HEK293T (cell line): ENCODE data around the gene TMEM190.

Experiments
- CTCF ChIA-PET: fragments of 350-600 bp; formaldehyde crosslinking; extraction: SDS; loops from one replicate; lab custom pipeline; 2021; ENCODE audit warnings: antibody characterized with exemption, inconsistent platforms; lab: Yijun Ruan, JAX
- POLR2A ChIA-PET: fragments of 350-600 bp; formaldehyde crosslinking; extraction: SDS; loops from one replicate; lab custom pipeline; 2020; ENCODE audit warnings: antibody characterized with exemption, inconsistent platforms; lab: Yijun Ruan, JAX
- DNase-seq: peaks from one replicate; pipeline ENCODE4 v3.0.0; 2012; ENCODE audit warnings: mixed read lengths; ENCODE audit errors: extremely low spot score
- ARNT ChIP-seq: fragments of 450-650 bp; IDR thresholded peaks from 2 replicates; pipeline ENCODE4 v1.6.1; 2017; ENCODE audit warnings: mild to moderate bottlenecking
- BHLHE40 ChIP-seq: fragments of 450-650 bp; IDR thresholded peaks from 2 replicates; pipeline ENCODE4 v1.6.1; 2016; ENCODE audit warnings: mild to moderate bottlenecking, moderate library complexity, borderline replicate concordance
- CTBP1 ChIP-seq: fragments of 450-650 bp; IDR thresholded peaks from 2 replicates; pipeline ENCODE4 v1.6.1; 2016; ENCODE audit warnings: borderline replicate concordance
- ELF4 ChIP-seq: fragments of 450-650 bp; IDR thresholded peaks from 2 replicates; pipeline ENCODE4 v1.6.1; 2017; ENCODE audit warnings: antibody characterized with exemption
- FOXA1 ChIP-seq: fragments of 450-650 bp; IDR thresholded peaks from 2 replicates; pipeline ENCODE4 v1.6.1; 2016; ENCODE audit warnings: mild to moderate bottlenecking
- FOXK2 ChIP-seq: fragments of 450-650 bp; IDR thresholded peaks from 2 replicates; pipeline ENCODE4 v1.6.1; 2016; ENCODE audit warnings: mild to moderate bottlenecking
- FOXM1 ChIP-seq: fragments of 450-650 bp; IDR thresholded peaks from 2 replicates; pipeline ENCODE4 v1.6.1; 2017; ENCODE audit warnings: mild to moderate bottlenecking, borderline replicate concordance
- HDGF ChIP-seq: fragments of 450-650 bp; IDR thresholded peaks from 2 replicates; pipeline ENCODE4 v1.6.1; 2017; ENCODE audit warnings: antibody characterized with exemption, borderline replicate concordance
- L3MBTL2 ChIP-seq: fragments of 450-650 bp; conservative IDR thresholded peaks from 2 replicates; pipeline ENCODE4 v1.6.1; 2016; ENCODE audit warnings: mild to moderate bottlenecking
- LEF1 ChIP-seq: fragments of 450-650 bp; IDR thresholded peaks from 2 replicates; pipeline ENCODE4 v1.6.1; 2017; ENCODE audit warnings: mild to moderate bottlenecking, borderline replicate concordance
- NFRKB ChIP-seq: fragments of 450-650 bp; IDR thresholded peaks from 2 replicates; pipeline ENCODE4 v1.6.1; 2016; ENCODE audit warnings: mild to moderate bottlenecking, moderate library complexity
- PKNOX1 ChIP-seq: fragments of 450-650 bp; IDR thresholded peaks from 2 replicates; pipeline ENCODE4 v1.6.1; 2016
- SP1 ChIP-seq: fragments of 450-650 bp; IDR thresholded peaks from 2 replicates; pipeline ENCODE4 v1.6.1; 2017
- SUZ12 ChIP-seq: fragments of 450-650 bp; IDR thresholded peaks from 2 replicates; pipeline ENCODE4 v1.6.1; 2016; ENCODE audit warnings: mild to moderate bottlenecking
- TARDBP ChIP-seq: fragments of 450-650 bp; IDR thresholded peaks from 2 replicates; pipeline ENCODE4 v1.6.1; 2016
- ZNF384 ChIP-seq: fragments of 450-650 bp; IDR thresholded peaks from 2 replicates; pipeline ENCODE4 v1.6.1; 2016

The TMEM190 gene

GRCh38 chr19:55382522-55383054, 6.0 kb downstream of the TMEM190 start:
- ChIA-PET CTCF (no interaction called here), POLR2A (interaction anchor here (0.7 to 2.7 kb wide), 2 partner anchors 25 to 43 kb away, joined by 3 to 13 read pairs; partner anchors contain the start of gene KMT5C)
- DNase-seq, result no peak
- TF ChIP-seq ELF4 (no peak), FOXM1 (no peak), TARDBP (no peak), CTBP1 (no peak), ZNF384 (no peak), BHLHE40 (no peak), SUZ12 (no peak), HDGF (no peak)

GRCh38 chr19:55383279-55384130, 6.9 kb downstream of the TMEM190 start:
- DNase-seq, result no peak
- ChIA-PET CTCF (no interaction called here), POLR2A (interaction anchor here (1.0 to 2.7 kb wide), 2 partner anchors 35 to 44 kb away, joined by 5 to 13 read pairs; partner anchors contain the start of gene KMT5C)
- TF ChIP-seq NFRKB (no peak), FOXA1 (no peak), L3MBTL2 (no peak), CTBP1 (no peak), LEF1 (no peak), TARDBP (no peak), FOXM1 (no peak), FOXK2 (no peak), PKNOX1 (no peak), SUZ12 (no peak), HDGF (no peak), ARNT (no peak), ELF4 (no peak), BHLHE40 (no peak), SP1 (no peak), ZNF384 (no peak)

DNA sequence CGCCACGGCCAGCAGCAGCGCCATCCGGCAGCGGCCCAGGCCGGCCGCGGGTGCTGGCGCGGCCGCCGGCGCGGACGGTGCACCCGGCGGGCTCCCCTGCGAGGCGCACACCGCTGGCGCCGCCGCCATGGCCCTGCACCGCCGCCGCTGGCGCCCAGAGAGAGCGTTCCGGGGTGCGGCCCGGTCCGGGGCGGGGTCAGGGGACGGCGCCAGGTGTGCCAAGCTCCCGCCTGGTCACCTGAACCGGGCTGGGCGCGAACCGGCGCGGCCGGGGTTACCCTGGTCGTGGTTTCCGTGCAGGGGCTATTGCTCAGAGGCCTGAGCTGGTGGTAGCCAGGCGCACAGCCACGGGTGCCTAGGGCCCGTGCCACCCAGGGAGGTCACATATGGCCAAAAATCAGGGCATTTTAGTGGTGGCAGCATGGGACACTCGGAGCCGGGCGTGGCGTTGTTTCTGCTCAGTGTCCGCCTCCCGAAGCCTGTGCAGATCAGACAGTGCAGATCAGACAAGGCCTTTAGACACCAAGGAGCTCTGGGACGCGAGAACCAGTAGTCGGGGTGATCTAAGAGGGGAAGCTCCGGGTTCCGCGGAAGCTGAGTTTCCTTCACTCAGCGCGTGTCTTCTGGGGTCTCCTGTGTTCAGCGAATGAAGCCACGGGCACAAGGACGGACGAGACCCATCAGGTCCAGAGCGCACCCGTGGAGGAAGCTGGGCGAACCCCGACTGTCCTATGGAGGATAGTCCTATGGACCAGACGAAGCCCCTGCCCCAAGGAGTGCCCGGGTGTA, 7.7 kb downstream of the TMEM190 start, which contains the start of gene TMEM238:
Gene TMEM238 (minus strand): TSS at position 162 of the 789 bp plus-strand sequence. CDS start 33 bp downstream, at position 129.
- DNase-seq, result no peak
- POLR2A ChIA-PET, result interaction anchor here (0.5 to 2.7 kb wide), 6 partner anchors 9 to 338 kb away, joined by 3 to 13 read pairs (median 4); partner anchors contain the start of gene KMT5C
- no peak for TF ChIP-seq FOXK2
- TF ChIP-seq L3MBTL2, result no peak
- TF ChIP-seq FOXA1, result no peak
- CTCF ChIA-PET, result no interaction called here

DNA sequence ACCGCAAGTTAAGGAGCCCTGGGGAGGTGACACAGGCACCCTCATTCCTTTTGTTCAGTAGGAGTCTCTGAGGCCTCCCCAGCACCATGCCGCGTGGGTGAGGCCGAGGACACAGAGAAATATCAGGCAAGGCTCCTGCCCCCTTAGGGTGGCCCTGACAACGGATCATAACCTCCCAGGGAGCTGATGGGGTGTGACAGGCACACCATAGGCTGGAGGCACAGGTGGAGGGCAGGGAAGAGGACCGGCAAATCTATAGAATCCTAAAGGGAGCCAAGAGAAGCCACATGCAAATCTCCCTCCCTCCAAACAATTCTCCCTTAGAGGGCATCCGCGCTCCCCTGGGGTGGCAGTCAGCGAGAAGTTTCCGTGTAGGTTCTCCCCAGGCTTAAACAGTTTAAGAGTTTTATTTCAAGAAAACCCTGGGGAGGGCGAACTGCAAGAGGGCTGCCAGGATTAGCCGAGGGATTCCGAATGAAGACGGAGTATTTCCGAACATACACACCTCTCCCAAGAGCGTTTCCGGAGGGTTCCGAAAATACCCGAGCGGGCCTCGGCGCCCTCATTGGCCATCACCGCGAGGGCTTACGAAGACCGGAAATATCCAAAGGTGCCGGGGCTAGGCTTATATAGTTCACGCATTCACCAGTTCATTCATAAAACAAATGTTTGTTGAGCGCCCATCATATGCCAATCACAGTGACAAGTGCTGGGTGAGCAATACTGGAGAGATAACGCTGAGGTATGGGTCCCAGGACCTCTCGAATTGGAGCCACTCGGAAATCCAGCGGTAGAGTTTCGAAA, 8.5 kb downstream of the TMEM190 start:
- ChIA-PET CTCF (no interaction called here), POLR2A (interaction anchor here (0.5 to 2.7 kb wide), 4 partner anchors 10 to 52 kb away, joined by 3 to 13 read pairs (median 4); partner anchors contain the start of gene KMT5C)
- peak; percentile 95 for DNase-seq
- TF ChIP-seq PKNOX1 (peak; percentile 45), FOXA1 (no peak), SP1 (no peak), TARDBP (no peak), L3MBTL2 (peak; percentile 54), FOXM1 (no peak), ELF4 (no peak), FOXK2 (no peak)

DNA sequence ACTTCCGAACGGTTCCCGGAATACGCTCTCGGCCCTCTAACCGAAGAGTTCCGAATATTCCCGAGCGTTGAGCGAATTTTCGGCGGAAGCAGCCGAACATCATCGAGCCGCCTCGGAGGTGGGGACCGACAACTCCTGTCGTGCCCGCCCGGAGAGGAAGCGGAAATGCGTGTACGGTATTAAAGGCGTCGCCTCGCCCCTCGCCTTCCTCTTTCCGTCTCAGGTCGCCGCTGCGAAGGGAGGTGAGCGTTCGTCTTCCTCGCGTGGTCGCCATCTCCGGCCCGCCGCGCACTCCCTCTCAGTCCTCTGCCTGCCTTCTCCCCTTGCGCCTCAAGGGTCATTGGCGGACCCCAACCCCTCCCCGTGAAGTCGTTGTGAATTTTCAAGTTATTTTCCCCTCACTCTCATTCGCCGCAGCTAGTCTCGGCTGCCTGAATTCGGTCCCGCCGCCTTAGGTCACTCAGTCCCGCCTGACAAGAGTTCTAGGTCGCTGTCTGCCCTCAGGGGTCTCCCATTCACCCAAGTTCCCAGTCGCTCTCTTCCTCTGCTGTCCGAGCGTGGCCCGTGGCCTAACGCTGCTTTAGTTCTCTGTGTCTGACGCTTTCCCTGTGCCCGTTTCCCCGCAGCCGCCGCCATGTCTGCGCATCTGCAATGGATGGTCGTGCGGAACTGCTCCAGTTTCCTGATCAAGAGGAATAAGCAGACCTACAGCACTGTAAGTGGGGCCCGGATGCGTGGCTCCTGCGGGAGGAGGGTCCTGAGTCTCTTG, 9.3 kb downstream of the TMEM190 start, which contains the start of gene RPL28:
Gene RPL28 (plus strand): TSS at position 209 of the 769 bp plus-strand sequence. CDS start 426 bp downstream, at position 635.
- CTCF ChIA-PET, result no interaction called here
- TF ChIP-seq ELF4 (peak; percentile 82), ZNF384 (no peak)
- peak; percentile 96 for DNase-seq
- POLR2A ChIA-PET, result interaction anchor here (0.9 to 1.5 kb wide), 3 partner anchors 8 to 13 kb away, joined by 3 to 6 read pairs (median 4); no protein-coding TSS in a partner anchor
